Osteoblast (primary cell): ENCODE data around the gene SEC22C. TPM values are rescaled to one million over a fixed set of nuclear protein-coding genes. Genes with fewer than 3 reads are reported as not detected.

Source experiments
- DNase-seq: peaks from one replicate; pipeline ENCODE4 v3.0.0; 2011; ENCODE audit warnings: low spot score, mixed read lengths; ENCODE audit not compliant: insufficient read length; ENCODE audit errors: missing footprints
- H2AFZ ChIP-seq: 2 replicates; pipeline ENCODE4 v1.6.0; 2011; ENCODE audit warnings: mild to moderate bottlenecking, low read length
- H3K27ac ChIP-seq: 2 replicates; pipeline ENCODE4 v1.5.1; 2011; ENCODE audit warnings: mild to moderate bottlenecking, low read depth, low read length, moderate library complexity
- H3K27me3 ChIP-seq: 2 replicates; pipeline ENCODE4 v1.6.0; 2012; ENCODE audit warnings: mild to moderate bottlenecking, control low read depth, inconsistent platforms, low read length, moderate library complexity; ENCODE audit not compliant: insufficient read depth
- H3K36me3 ChIP-seq: 2 replicates; pipeline ENCODE4 v1.5.1; 2011; ENCODE audit warnings: mild to moderate bottlenecking, low read length, control low read depth, moderate library complexity; ENCODE audit not compliant: insufficient read depth
- H3K4me1 ChIP-seq: 2 replicates; pipeline ENCODE4 v1.5.1; 2011; ENCODE audit warnings: mild to moderate bottlenecking, low read length, control low read depth, moderate library complexity; ENCODE audit not compliant: insufficient read depth
- H3K4me2 ChIP-seq: 2 replicates; pipeline ENCODE4 v1.6.0; 2011; ENCODE audit warnings: mild to moderate bottlenecking, low read length; ENCODE audit not compliant: insufficient read depth
- H3K4me3 ChIP-seq: fragments of 200-600 bp; sonication (generic); 3 replicates; pipeline ENCODE4 v1.5.1; 2012; ENCODE audit warnings: mild to moderate bottlenecking, low read length, inconsistent platforms; ENCODE audit not compliant: insufficient read depth
- H3K79me2 ChIP-seq: 2 replicates; pipeline ENCODE4 v1.6.0; 2012; ENCODE audit warnings: mild to moderate bottlenecking, low read length, control low read depth, inconsistent platforms; ENCODE audit not compliant: insufficient read depth
- H3K9me3 ChIP-seq: 2 replicates; pipeline ENCODE4 v1.5.1; 2011; ENCODE audit warnings: low read depth, low read length, control low read depth
- H4K20me1 ChIP-seq: 2 replicates; pipeline ENCODE4 v1.6.0; 2012; ENCODE audit warnings: mild to moderate bottlenecking, low read length, control low read depth; ENCODE audit not compliant: insufficient read depth
- total RNA-seq: library from RNA; depleted of rRNA; stranded (reverse); fragments of >200 nt; gene quantifications from 2 replicates; pipeline ENCODE4 v1.2.3, GENCODE V29; 2012
- TF ChIP-seq, protein P1 (sequence below): IDR thresholded peaks from 2 replicates; pipeline ENCODE4 v1.5.1; 2011; ENCODE audit warnings: mild to moderate bottlenecking, low read depth, low read length, moderate library complexity; ENCODE audit errors: extremely low read depth

The SEC22C gene
- total RNA-seq, 1 donor = 60.1 TPM

DNA sequence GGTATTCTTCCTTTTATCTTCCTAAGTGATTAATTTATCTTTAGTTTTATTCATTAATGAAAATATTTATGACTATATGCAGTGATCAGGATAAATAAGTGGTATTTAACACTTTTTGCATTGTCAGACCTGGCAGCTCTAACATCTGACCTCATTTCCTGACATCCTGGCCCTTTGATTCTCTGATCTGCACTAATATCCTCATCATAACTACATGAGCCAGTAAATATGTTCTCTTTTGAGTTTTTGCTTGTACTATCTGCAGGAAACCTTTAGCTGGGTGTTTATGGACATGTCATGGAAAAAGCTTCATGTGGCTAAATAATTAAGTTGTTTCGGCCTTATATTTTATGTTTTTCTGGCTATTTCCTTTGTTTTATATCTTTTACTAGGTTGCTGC is 29.2 kb upstream of the SEC22C start:
- Histone ChIP-seq H3K4me2 (no peak overlapping the region), H3K27ac (peak overlapping the region; percentile 22), H3K79me2 (peaks cover 98% of the 10 kb centered on the region), H4K20me1 (peaks cover 36% of the 10 kb centered on the region), H2AFZ (no peak overlapping the region), H3K36me3 (peaks cover 8% of the 10 kb centered on the region), H3K4me1 (no peaks in the 10 kb centered on the region), H3K9me3 (no peaks in the 10 kb centered on the region), H3K27me3 (no peaks in the 10 kb centered on the region), H3K4me3 (no peak overlapping the region)
- DNase-seq = no peak
- TF ChIP-seq, protein P1, sequence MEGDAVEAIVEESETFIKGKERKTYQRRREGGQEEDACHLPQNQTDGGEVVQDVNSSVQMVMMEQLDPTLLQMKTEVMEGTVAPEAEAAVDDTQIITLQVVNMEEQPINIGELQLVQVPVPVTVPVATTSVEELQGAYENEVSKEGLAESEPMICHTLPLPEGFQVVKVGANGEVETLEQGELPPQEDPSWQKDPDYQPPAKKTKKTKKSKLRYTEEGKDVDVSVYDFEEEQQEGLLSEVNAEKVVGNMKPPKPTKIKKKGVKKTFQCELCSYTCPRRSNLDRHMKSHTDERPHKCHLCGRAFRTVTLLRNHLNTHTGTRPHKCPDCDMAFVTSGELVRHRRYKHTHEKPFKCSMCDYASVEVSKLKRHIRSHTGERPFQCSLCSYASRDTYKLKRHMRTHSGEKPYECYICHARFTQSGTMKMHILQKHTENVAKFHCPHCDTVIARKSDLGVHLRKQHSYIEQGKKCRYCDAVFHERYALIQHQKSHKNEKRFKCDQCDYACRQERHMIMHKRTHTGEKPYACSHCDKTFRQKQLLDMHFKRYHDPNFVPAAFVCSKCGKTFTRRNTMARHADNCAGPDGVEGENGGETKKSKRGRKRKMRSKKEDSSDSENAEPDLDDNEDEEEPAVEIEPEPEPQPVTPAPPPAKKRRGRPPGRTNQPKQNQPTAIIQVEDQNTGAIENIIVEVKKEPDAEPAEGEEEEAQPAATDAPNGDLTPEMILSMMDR = no peak

DNA sequence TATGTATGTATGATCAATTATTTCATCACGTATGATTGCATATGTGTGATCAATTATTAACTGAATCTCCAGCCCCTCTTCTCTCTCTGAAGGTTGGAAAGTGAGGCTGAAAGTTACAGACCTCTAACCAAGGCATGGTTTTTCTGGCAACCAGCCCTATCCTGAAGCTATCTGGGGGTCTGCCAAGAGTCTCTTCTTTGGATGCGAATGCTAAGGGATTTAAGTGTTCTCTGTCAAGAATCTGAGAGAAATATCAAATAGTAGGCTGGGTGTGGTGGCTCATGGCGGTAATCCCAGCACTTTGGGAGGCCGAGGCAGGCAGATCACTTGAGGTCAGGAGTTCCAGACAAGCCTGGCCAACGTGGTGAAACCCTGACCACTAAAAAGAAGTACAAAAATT is 26.8 kb upstream of the SEC22C start:
- no peak overlapping the region for H3K4me2 ChIP-seq
- H3K27ac ChIP-seq = no peak overlapping the region
- TF ChIP-seq, protein P1 = no peak
- no peak overlapping the region for H3K4me3 ChIP-seq
- no peak for DNase-seq
- peaks cover 34% of the 10 kb centered on the region for H4K20me1 ChIP-seq
- H3K4me1 ChIP-seq = no peaks in the 10 kb centered on the region
- no peak overlapping the region for H2AFZ ChIP-seq
- H3K36me3 ChIP-seq = peaks cover 12% of the 10 kb centered on the region
- H3K27me3 ChIP-seq = no peaks in the 10 kb centered on the region
- H3K9me3 ChIP-seq = no peaks in the 10 kb centered on the region
- H3K79me2 ChIP-seq = peaks cover 99% of the 10 kb centered on the region

DNA sequence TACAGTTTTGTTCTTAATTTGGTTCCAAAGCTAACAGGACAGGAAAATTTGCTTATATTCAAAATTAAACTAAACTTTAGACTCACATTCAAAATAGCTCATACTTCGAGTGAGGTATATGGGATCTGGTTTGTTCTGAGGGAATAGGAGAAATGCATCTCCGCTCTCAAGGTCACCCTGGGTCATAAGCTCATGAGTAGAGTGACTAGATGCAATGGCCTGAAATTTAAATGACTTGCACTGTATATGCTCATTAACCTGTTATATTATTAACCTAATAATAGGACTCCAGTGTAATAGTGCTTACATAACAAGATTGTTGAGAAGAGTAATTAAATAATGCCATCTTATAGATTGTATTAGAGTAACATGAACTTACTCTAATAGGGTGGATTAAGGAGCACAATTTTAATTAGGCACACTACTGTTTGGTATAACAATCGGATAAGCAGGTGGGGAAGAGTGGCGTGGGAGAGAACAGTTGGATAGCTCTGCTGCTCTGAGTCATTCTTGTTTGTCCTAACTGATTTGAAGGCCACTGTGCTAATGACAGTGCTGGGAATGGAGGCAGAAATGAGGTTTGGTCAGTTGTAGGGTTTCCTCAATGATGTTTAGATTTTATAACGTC is 23.9 kb upstream of the SEC22C start:
- Histone ChIP-seq H3K9me3 (no peaks in the 10 kb centered on the region), H3K27me3 (no peaks in the 10 kb centered on the region), H3K27ac (no peak overlapping the region), H3K4me3 (no peak overlapping the region), H3K4me2 (no peak overlapping the region), H4K20me1 (peaks cover 41% of the 10 kb centered on the region), H3K36me3 (peaks cover 12% of the 10 kb centered on the region), H3K79me2 (peaks cover 95% of the 10 kb centered on the region), H2AFZ (no peak overlapping the region), H3K4me1 (peaks cover 10% of the 10 kb centered on the region)
- DNase-seq = no peak
- TF ChIP-seq, protein P1 = no peak

DNA sequence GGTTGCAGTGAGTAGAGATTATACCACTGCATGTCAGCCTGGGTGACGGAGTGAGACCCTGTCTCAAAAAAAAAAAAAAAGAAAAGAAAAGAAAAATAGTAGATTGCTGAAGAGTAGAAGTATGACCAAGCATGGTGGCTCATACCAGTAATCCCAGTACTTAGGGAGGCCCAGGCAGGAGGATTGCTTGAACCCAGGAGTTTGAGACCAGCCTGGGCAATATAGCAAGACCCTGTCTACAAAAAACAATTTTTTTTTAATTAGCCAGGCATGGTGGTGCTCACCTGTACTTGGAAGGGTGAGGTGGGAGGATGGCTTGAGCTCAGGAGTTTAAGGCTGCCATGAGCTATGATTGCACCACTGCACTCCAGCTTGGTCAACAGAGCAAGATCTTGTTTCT is 21.2 kb upstream of the SEC22C start:
- DNase-seq = no peak
- Histone ChIP-seq H3K27me3 (no peaks in the 10 kb centered on the region), H3K79me2 (peaks cover 72% of the 10 kb centered on the region), H2AFZ (no peak overlapping the region), H3K4me1 (peaks cover 10% of the 10 kb centered on the region), H3K9me3 (no peaks in the 10 kb centered on the region), H4K20me1 (peaks cover 35% of the 10 kb centered on the region), H3K4me2 (no peak overlapping the region), H3K27ac (no peak overlapping the region), H3K36me3 (peaks cover 5% of the 10 kb centered on the region), H3K4me3 (no peak overlapping the region)
- TF ChIP-seq, protein P1 = no peak
